GM11168 (cell line): ENCODE results near the gene PTX4.
"Not testable (repeated sequence)": the region's sequence is repeated elsewhere in the genome, so short reads cannot be mapped to it uniquely, and the experiment has no call there.

Source experiments
- in situ Hi-C: fragments of 300-500 bp; cut with MboI; formaldehyde crosslinking; loops from one replicate; pipeline ENCODE4 v1.12.0; 2022; ENCODE audit warnings: low sequenced_read_pairs; ENCODE audit not compliant: unreplicated experiment

The PTX4 gene

GRCh38 chr16:1447965-1448364 is 40.8 kb downstream of the PTX4 start:
- in situ Hi-C loops: no loop called here

- in situ Hi-C loops: no loop called here
These were observed 42.3 kb downstream of the PTX4 start for GRCh38 chr16:1446296-1447080.

DNA sequence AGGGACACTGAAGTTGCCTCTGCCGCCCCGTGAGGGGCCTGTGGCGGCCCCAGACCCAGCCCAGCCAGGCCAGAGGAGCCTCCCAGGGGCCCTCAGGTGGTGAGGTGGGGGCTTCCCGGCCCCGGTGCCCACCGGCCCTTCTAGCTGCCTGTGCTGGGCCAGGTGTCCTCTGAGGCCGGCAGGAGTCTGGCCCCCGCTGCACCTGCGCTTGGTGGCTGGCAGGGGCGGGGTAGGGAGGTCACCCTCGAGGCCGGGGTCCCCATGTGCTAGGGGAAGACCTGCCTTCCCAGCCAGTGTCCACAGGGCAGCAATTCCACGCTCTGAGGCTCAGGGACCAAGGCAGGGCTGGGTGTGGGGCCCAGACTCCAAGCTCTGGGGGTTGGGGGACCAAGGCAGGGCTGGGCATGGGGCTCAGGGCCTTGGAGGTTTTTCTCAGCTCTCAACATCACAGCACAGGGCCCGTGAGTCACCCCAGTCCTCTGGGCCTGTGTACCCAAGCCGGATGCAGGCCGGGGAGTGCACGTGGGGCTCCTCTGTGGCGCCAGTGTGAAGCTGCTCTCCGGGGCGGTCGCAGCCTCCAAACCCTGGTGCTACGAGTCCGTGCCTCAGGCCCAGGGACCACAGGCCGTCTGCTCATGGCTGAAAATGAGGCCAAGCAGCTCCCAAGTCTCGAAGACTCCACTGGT is 43.1 kb downstream of the PTX4 start:
- in situ Hi-C loops: no loop called here

- in situ Hi-C loops: no loop called here
These were observed 43.8 kb downstream of the PTX4 start for GRCh38 chr16:1444730-1445517.

GRCh38 chr16:1443980-1444729 is 44.6 kb downstream of the PTX4 start, which contains the start of gene CCDC154:
CCDC154 (minus strand) TSS chr16:1444556; CDS start chr16:1444322, 234 bp downstream.
- in situ Hi-C loops: no loop called here

DNA sequence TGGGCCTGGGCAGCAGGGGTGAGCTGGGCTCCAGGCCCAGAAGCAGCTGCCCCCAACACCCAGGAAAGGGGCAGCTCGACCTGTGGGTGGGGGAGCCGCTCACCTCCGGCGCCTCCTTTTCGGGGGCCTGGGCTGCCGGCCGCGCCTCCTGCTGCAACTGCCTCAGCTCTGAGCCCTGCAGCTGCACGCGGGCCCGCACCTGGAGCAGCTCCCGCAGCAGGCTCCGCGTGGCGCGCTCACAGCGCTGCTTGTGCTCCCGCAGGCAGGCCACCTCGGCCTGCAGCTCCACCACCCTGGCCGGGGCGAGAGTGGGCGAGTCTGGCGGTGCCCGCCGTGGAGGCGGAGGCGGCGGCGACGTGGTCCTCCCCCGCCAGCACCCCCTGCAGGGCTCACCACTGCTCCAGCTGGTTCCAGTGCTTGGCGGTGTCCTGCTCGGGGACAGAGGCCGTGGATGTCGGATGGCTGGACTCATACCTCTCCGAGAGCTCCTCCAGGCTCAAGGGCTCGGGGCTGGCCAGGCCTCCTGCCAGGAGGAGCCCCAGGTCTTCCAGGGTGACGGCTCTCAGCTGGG is 45.3 kb downstream of the PTX4 start:
- in situ Hi-C loops: no loop called here

- in situ Hi-C loops: no loop called here
These were observed 46.0 kb downstream of the PTX4 start for GRCh38 chr16:1442697-1443096.

DNA sequence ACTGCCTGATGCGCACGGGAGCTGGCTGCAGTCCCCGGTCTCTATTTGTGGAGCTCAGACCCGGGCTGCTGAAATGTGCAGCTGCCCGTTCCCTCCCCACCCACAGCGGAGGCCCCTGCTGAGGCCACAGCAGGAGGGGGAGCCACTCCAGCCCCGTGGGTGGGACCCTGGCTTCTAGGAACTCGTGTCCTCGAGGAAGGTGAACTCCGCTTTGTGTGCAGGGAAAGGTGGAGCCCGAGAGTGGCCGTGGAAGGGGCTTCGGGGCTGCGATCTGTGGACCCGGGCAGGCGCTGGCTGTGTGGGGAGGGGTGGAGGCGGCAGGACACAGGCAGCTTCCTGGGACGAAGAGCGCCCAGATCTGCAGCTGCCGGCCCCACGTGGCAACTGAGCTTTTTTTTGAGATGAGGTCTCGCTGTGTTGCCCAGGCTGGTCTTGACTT is 47.3 kb downstream of the PTX4 start:
- in situ Hi-C loops: no loop called here

DNA sequence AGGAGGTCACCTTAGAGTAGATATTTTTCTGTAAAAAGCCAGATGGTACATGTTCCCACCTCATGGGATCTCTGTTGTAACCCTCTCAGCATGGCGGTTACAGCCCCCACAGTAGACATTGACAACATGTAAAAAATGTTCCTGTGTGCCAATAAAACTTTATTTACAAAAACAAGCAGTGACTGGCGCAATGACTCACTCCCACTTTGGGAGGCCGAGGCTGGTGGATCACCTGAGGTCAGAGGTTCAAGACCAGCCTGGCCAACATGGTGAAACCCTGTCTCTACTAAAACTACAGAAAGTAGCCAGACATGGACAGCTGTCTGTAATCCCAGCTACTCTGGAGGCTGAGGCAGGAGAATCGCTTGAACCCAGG is 49.1 kb downstream of the PTX4 start:
- in situ Hi-C loops: not testable (repeated sequence)

DNA sequence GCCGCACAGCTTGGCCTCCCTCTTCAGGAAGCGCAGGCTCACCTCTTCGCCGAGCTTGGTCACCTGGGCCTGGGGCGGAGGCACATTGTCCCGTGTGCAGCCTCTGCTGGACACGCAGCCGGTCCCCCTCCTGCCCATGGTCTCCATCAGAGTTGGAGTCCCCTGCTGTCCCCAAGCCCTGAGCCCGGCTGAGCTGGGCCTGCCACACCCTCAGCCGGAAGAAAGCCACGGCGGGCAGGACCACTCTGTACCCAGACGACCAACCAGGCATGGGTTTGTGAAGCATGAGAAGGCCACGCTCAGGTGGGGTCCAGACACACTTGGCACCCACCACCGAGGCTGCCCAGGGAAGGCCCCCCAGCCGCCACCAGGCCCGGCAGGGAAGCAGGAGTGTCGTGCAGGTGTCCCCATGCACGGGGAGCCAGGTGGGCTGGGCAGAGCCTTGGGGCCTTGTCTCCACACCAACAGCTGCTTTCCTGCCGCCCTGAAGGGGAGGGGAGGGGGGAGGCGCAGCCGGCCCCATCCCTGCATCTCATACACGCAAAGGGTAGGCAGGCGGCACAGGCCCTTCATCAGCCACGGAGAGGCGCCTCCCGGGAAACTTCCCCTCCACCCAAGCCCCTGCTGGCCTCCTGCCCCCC is 49.6 kb downstream of the PTX4 start:
- in situ Hi-C loops: no loop called here

DNA sequence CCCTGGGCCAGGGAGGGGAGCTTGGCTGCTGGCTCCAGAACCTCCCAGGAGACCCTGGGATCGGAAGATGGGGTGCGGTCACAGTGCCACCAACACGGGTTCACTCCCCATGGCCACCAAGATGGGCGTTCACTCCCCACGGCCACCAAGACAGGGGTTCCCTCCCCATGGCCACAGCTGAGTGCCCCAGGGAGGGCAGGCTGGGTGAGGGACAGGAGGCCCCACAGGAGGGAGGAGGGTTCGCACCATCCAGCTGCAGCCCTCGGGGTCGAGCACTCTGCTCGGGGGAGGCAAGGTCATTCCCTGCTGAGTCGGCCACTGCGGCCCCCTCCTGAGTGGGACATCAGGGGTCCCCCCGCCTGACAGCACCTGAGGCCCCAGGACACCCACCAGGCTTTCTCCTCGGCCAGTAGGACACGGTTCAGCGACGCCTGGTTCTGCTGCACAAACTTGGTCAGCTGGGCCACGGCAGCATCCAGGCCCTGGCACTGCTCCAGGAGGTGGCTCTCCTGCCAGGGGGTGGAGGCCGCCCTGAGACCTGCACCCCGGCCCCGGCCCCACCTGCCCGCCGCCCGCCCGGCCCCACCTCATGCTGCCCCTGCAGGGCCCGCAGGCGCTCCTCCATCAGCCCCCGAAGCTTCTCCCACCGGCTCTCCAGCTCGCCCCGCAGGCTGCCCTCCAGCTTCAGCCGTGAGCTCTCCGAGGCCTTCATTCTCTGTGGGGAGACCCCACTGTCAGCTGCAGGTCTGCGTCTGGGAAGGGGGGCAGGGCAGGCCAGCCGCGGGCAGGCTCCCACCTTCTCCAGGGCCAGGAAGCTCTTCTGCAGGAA is 50.3 kb downstream of the PTX4 start:
- in situ Hi-C loops: no loop called here

DNA sequence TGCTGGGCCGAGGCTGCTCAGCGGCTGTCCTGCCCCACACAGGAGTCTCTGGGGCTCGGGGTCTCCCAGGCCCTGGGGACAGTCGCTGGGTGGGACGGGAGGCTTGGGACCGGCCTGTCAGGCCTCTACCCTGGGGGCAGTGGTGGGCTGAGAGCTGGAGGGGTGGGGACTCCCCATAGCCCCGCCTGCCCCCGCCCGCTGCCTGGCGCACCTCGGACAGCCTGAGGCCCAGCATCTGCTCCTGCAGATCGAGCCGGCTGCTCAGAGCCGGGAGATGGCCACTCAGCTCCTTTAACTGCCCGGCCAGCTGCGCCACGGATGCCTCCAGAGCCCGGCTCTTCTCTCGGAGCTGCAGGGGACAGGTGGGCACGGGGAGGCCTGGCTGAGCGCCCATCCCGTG is 51.1 kb downstream of the PTX4 start:
- in situ Hi-C loops: no loop called here

DNA sequence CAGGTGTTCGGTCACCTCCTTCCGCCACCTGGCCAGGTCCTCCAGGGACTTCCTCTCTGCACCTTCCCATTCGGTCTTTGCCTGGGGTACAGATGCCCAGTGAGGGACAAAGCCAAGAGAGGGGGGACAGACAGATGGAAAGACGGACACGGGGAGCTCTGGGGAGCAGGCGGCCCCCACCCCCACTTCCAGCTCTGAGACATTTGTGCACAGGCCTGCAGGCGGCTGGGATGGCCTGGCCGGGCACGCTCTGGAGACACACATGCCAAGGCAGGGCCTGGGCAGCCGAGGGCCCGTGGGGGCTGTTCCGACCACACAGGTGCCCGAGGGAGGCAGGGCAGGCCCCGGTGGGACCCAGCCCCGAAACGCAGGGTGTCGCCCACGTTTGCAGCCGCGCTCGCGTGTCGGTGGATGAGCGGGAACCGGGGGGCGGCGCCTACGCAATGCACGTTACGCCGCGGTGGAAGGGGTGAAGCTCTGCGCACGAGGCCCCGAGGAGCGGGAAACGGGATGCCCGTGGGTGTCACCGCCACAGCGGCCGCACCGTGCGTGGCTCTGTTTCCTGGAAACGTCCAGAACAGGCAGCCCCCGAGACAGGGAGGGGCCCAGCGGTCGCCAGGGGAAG is 51.9 kb downstream of the PTX4 start:
- in situ Hi-C loops: no loop called here

GRCh38 chr16:1435921-1436697 is 52.6 kb downstream of the PTX4 start:
- in situ Hi-C loops: no loop called here
